ENCODE data around the gene NKAIN1.
"Not testable (repeated sequence)": the region's sequence is repeated elsewhere in the genome, so short reads cannot be mapped to it uniquely, and the experiment has no call there.

Gene NKAIN1

DNA sequence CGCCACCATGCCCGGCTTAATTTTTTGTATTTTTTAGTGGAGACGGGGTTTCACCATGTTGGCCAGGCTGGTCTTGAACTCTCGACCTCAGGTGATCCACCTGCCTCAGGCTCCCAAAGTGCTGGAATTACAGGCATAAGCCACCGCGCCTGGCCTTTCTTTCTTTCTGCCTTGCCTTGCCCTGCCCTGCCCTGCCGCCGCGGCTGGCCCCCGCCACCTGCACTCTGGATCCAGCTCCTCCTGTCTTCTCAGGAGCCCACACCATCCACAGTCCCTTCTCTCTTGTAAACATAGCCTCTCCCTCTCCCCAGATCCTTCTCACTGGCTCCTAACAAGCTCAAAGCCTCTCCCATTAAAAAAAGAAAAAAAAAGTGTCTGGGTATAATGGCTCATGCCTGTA is 44.4 kb downstream of the NKAIN1 start:
- not testable (repeated sequence) for DNase-seq (ENCODE audit: low read depth)

DNA sequence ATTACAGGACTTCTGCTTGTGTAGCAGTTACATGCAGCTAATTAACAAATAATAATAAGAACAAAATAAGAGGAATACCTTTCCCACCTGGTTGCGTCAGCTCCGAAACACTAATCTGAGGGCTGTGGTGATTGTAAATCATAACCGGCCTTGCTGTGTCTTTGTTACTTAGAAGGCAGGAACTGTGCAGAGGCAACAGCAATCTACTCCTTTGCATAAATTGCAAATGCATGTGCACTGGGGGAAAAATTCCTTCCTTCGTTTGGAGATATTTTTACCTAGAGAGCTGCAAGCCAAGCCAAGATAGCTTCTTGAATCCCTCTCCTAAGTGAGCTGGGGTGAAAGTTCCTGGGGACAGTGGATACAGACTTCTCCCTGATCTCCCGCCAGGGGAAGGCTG is 46.0 kb downstream of the NKAIN1 start:
- no peak for DNase-seq (ENCODE audit: low read depth)

DNA sequence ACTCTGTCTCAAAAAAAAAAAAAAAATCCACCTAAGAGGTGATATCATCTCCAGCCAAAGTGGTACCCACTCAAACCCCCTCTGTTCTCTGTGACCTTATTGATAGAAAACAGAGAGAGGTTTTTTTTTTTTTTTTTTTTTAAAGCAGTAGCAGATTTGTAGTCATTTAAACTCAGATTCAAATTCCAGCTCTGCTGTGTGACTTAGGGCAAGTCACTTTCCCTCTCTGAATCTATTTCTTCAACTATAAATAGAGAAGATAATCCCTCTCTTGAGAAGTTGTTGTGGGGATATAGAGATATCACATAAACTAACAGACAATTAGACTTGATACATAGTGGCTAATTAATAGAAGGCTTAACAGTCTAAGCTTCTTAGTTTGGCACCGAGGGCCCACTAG is 48.4 kb downstream of the NKAIN1 start:
- DNase-seq (ENCODE audit: low read depth): no peak

DNA sequence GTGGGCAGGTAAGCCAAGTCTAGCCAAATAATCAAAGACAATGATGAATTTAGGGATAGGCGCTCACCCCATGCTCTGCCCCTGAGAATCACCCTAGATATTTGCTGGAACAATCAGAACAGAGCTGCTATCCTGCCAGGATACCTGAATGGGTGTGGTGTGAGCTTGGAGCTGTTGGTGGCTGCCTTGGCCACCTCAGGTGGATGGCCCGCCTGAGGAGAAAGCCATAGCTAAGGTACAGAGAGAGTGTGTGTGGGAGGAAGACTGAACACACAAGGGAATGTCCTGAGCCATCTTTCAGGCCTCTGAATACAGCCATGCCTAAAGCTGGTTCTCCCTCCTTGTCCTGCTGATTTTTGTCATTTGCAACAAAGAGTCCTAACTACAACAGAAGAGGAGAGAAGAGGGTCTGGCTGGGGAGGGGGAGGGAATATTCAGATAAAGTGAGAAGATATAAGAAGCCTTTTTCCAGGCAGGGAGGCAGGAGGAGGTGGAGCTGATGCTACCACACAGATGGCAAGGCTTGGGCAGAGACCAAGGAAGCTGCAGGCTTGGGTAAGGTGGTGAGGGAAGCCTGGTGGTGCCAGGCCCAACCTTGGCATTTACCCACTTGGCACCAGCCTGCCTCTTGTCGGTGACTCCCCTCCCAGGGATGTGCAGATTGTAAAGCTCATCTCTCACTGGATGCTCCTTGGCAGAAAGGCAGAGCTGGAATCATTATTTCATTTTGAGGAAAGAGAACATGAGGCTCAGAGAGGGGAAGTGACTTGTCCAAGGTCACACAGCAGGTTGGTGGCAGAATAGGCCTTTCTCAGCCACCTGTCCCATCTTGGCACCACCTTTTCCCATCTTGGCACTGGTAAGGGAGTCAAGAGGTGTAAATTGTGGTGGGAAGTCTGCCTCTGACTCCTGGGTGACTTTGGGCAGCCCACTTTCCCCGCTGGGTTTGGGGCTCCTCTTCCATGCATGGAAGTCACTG is 49.7 kb downstream of the NKAIN1 start:
- no peak for DNase-seq (ENCODE audit: low read depth)

DNA sequence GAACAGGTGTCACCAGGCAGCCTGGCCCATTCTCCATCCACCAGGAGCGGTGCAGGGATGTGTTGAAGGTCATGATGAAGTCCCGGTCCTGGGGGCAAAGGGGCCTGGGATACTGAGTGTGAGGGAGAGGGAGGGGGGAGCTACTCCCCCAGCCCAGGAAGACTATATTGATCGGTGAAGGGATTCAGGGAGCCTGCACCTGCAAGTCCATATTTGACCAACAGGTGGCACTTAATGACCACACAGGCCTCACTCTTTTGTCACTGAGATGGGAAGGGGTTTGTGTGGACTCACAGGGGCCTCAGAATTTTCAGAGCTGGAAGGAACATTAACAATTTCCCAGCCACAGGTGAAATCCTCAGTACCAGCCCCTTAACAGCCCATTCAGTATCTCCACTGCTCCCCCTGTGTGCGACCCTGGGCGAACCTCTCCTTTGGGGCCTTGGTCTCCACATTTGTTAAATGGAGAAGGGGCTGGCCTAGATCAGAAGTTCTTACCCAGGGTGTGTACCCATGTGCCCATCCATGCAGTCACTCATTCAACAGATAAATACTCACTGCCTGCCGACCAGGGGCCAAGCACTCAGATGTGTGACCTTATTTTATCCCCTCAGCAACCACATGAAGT is 55.6 kb downstream of the NKAIN1 start:
- no peak for DNase-seq (ENCODE audit: low read depth)

DNA sequence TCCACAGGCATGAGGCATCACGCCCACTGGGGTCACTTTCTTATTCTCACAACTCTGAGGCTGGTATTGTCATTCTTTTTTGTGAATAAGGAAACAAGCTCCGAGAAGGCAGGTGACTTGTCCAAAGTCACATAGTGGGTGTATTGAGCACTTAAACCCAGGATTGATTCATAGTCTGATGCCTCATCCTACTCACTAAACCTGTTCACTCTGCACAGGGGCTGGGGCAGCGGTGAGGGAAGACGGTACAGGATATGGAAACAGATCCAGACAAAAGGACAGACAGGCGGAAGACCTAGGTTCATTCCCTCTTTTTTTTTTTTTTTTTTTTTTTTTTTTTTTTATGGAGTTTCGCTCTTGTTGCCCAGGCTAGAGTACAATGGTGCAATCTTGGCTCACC is 56.6 kb downstream of the NKAIN1 start:
- DNase-seq (ENCODE audit: low read depth): no peak

DNA sequence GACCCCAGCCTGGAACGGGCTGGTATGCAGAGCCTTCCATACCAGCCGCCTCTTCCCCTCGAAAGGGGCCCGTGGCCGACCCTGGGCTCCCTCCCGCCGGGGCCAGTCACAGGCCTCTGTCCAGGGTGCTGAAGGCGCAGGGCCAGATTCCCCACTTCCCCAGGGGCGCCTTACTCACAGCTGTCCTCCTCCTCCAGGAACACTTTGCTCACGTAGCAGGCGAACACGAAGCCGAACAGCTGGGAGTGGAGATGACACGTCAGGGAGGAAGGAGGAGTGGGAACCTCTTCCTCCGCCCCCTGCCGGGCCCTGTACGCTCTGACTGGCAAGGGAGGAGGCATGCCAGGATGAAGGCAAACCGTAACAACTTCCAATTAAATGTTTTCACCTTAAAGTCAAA is 57.3 kb downstream of the NKAIN1 start:
- no peak for DNase-seq (ENCODE audit: low read depth)

DNA sequence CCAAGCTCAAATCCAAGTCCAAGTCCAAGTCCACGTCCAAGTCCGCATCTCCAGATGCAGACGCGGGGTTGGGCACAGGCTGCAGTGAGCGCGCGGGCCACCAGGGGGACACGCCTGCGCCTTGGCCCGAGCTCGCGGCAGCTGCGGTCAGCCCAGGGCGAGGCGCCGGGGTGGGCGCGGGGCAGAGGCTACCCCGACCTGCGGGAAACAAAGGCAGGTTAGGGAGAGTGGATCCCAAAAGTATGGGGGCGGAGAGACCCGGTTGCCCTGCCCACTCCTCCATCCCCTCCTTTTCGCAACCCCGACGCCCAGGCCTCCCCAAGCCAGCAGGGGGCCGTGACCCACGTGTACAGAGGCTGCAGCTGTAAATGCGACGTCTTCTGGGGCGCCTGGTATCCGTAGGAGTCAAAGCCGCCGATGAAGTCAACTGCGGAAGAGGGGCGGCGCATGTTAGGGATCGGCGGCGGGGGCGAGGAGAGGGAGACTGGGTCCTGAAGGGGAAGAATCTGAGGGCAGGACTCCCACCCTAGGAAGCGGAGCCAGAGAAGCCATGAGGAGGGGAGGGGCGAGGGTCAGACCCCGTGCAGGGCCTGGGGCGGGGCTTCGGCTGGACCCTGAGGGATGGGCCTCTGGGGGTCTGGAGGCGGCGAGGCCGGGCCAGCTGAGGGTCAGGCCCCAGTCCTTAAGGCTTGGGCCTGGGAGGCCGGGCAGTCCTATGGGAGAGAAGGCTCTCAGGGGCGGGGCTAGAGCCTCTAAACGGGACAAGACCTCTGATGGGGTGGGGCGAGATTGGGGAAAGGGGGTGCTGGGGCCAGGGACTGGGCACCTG is 58.0 kb downstream of the NKAIN1 start:
- no peak for DNase-seq (ENCODE audit: low read depth)

DNA sequence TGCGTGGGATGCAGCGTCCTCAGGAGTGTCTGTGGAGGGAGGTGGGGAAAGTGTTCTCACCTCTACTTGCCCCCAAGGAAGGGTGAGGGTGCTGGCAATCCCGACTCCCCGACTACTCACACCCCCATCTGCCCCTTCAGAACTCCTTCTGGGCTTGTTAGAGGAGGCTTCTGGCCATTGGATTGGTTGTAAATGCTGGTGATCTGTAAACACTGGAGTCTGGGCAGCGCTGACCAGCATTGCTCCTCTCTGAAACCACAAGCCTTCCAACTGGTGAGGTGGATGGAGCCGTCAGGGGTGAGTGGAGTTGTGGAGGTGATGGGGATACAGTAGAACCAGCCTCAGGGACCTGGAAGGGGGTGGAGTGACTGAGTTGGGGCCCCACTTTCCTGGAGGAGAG is 59.3 kb downstream of the NKAIN1 start:
- DNase-seq (ENCODE audit: low read depth): no peak

DNA sequence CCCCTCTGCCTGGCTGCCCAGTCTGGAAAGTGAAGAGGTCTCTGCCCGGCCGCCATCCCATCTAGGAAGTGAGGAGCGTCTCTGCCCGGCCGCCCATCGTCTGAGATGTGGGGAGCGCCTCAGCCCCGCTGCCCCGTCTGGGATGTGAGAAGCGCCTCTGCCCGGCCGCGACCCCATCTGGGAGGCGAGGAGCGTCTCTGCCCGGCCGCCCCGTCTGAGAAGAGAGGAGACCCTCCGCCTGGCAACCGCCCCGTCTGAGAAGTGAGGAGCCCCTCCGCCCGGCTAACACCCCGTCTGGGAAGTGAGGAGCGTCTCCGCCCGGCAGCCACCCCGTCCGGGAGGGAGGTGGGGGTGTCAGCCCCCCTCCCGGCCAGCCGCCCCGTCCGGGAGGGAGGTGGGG is 63.4 kb downstream of the NKAIN1 start:
- not testable (repeated sequence) for DNase-seq (ENCODE audit: low read depth)

DNA sequence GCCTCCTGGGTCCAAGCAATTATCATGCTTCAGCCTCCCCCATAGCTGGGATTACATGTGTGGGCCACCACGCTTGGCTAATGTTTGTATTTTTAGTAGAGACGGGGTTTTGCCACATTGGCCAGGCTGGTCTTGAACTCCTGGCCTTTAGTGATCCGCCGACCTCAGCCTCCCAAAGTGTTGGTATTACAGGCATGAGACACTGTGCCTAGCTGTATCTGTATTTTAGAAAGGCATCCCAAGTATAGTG is 69.3 kb downstream of the NKAIN1 start:
- DNase-seq (ENCODE audit: low read depth): no peak

DNA sequence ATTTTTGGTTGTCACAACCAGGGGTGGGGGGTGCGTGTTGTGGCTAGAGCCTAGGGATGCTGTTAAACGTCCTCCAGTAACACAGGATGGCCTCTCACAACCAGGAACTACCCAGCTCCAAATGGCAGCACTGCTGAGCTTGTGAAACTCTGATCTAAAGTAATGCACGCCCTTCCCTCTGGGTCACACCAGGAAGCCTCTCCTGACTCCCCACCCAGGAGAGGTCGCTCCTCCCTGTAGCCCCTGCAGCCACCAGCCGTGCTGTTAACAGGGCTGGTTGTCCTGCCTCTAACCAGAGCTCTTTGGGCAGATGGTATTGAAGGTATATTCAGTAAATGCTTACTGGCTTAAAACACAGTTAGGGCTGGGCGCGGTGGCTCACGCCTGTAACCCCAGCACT is 73.2 kb downstream of the NKAIN1 start:
- DNase-seq (ENCODE audit: low read depth): no peak

DNA sequence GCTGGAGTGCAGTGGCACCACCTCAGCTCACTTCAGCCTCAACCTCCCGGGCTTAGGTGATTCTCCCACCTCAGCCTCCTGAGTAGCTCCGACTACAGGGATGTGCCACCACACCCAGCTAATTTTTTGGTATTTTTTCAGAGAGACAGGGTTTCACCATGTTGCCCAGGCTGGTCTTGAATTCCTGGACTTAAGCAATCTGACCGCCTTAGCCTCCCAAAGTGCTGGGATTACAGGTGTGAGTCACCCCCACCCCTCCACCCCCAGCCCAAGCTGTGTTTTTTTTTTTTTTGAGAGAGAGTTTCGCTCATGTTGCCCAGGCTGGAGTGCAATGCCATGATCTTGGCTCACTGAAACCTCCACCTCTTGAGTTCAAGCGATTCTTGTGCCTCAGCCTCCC is 75.4 kb downstream of the NKAIN1 start:
- DNase-seq (ENCODE audit: low read depth): no peak

DNA sequence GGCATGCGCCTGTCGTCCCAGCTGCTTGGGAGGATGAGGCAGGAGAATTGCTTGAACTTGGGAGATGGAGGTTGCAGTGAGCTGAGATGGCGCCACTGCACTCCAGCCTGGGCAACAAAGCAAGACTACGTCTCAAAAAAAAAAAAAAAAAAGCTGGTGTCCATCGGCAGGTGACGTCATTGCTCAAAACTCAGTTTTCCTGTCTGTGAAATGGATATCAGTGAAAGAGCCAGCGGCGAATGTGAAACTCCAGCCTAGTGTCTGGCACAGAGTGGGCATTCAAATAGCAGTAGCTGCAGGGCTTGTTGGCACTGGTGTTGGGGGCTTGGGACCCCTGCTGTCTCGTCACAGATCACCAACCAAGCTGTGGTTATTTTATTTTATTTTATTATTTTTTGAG is 75.8 kb downstream of the NKAIN1 start:
- no peak for DNase-seq (ENCODE audit: low read depth)

DNA sequence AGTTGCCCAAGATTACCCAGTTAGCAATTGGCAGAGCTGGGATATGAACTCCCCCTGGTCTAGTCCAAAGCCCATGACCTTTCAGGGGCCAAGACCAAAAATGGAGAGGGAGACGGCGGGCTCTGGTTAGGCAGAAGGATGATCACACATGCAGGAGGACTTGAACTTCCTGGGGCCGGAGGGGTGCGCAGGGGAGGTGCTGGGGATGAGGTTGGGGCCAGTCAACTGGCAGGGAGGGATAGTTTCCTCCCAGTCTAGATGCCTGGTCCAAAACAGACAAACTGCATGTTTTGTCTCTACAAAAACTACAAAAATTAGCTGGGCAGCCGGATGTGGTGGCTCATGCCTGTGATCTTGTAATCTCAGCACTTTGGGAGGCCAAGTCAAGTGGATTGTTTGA is 78.1 kb downstream of the NKAIN1 start:
- DNase-seq (ENCODE audit: low read depth): no peak

DNA sequence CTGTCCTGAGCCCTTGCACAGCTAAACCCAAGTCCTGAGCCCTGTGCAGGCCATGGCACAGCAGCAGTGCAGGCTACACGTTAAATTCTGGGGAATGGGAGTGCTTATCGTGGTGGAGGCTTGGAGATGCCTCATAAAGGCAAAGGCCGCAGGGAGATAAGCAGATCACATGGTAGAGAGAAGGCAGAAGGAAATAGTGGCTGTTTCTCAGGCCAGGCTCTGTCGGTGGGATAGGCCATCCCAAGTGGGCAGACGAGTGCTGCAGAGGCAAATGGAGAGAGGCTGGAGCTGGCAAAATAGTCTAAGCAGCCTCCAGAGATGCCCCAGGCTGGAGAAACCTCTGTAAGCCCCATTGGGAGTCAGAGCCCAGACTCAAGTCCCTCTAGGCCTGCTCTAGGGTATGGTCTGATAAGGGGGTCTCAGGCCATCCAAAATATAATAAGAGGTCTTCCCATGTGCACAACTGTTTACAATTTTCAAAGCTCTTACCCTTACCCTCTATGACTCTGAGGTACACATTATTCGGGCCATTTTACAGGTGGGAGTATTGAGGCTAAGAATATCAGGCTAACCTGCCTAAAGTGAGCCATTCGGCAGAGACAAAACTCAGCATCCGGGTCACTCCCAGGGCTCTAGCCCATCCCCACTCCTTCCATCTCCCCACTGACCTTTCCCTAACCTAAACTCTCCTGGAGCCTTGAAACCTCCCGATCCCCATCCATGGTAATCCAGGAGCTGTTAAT is 79.6 kb downstream of the NKAIN1 start:
- DNase-seq (ENCODE audit: low read depth): no peak

DNA sequence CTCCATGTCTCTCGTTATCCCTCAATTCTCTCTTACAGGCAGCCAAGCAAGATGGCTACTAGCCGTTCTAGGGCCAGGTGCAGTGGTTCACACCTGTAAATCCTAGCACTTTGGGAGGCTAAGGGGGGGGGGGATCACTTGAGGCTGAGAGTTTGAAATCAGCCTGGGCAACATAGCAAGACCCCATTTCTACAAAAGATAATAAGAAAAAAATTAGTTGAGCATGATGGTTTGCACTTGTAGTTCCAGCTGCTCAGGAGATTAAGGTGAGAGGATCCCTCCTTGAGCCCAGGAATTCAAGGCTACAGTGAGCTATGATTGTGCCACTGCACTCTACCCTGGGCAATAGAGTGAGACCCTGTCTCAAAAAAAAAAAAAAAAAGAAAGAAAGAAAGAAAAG is 80.4 kb downstream of the NKAIN1 start:
- DNase-seq (ENCODE audit: low read depth): no peak

DNA sequence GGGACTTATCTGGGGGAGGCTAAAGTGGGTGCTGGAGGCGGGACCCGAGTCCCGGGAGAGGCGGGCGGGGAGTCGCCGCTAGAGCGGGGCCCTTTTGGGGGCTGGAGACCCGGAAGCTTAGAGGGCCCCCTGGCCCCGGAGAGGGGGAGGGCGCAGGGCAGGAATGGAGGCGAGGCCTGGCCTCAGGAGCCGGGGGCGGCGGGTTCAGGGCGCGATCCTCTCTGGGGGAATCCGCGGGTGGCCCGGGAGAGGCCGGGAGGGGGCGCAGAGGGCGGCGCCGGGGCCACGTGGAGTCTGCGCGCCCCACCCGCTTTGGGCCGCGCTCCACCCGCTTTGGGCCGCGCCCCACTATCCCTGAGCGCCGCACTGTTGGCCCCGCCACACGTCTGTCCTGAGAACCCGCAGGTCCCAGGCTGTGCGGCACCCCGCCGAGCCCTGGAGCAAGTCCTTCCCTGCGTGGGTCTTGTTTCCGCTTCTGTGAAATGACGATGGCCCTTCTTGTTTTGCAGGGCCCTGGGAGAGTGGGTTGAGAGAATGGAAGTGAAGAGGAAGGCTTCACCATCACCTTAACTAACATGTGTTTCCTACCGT is 84.4 kb downstream of the NKAIN1 start:
- peak; percentile 56 for DNase-seq (ENCODE audit: low read depth)

DNA sequence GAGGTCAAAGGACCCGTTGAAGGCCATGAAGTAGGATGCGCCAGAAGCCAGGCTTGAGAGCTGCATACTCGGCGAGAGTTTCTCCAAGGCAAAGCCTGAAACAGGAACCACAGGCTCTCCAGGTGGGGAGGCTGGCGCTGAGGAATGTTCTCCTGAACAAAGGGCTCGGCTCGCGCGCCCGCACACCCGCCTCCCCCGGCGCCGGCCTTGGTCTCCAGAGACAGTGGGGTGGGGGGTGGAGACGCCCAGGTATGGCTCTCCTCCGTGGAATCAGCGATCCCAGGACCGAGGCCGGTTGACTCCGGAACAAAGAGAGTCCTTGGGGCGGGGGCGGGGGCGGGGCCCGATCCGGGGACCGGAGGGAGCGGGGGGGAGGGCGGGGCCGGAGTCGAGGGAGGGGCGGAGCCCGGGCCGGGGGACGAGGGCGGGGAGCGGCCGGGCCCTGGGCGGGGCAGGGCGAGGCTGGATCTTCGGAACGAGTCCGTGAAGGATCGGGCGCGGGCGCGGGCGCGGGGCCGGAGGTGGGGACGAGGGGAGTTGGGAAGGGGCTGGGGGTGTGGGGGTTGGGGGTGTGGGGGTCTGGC is 85.0 kb downstream of the NKAIN1 start:
- peak; percentile 52 for DNase-seq (ENCODE audit: low read depth)

DNA sequence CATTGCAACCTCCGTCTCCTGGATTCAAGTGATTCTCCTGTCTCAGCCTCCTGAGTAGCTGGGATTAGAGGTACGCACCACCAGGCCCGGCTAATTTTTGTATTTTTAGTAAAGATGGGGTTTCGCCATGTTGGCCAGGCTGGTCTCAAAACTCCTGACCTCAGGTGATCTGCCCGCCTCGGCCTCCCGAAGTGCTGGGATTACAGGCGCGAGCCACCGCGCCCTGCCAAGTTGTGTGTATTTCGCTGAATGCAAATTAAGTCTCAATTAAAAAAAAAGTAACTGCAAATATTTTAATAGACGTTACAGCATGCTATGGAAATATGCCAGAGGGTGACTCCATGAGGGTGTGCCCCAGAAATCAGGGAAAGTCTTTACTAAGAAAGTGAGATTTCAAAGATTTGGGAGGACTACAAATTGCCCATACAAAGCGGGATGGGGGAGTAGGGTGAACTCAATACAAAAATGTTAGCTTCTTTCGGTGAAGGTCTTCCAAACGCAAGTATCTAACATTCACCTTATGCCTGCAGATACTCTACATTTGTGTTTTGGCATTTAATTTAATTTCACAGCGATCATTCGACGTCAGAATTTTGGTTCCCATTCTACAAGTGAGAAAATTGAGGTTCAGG is 85.6 kb downstream of the NKAIN1 start:
- no peak for DNase-seq (ENCODE audit: low read depth)

DNA sequence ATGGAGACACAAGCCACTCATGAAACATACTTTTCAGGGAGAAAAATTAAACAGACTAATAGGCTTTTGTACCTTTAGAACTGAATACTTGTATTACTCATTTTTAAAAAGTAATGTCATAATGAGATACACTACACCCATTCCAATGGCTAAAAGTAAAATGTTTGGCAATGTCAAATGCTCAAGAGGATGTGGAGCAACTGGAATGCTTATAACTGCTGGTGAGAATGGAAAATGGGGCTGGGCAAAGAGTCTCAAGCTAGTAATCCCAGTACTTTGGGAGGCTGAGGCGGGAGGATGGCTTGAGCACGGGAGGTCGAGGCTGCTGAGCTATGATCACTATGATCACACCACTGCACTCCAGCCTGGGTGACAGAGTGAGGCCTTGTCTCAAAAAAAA is 86.3 kb downstream of the NKAIN1 start:
- DNase-seq (ENCODE audit: low read depth): no peak

Data from T-helper 22 cell (primary cell).